Karpas-422 (cell line): Measurements from ENCODE around the gene NBEA. TPM values are rescaled to one million over a fixed set of nuclear protein-coding genes. Genes with fewer than 3 reads are reported as not detected.
"Not testable (repeated sequence)": the region's sequence is repeated elsewhere in the genome, so short reads cannot be mapped to it uniquely, and the experiment has no call there.

ENCODE experiments used
- DNase-seq: peaks from one replicate; pipeline ENCODE4 v3.0.0-alpha.2; 2015
- H2AFZ ChIP-seq: fragments of 200-600 bp; sonication (generic); 2 replicates; pipeline ENCODE4 v1.6.1; 2014; ENCODE audit warnings: antibody characterized with exemption, low read length, mixed read lengths
- H3K27ac ChIP-seq: fragments of 200-600 bp; sonication (generic); 2 replicates; pipeline ENCODE4 v1.5.1; 2014; ENCODE audit warnings: mild to moderate bottlenecking, low read length, moderate library complexity
- H3K27me3 ChIP-seq: fragments of 200-600 bp; sonication (generic); 2 replicates; pipeline ENCODE4 v1.6.1; 2014; ENCODE audit warnings: low read length, mixed read lengths
- H3K36me3 ChIP-seq: fragments of 200-600 bp; sonication (generic); 2 replicates; pipeline ENCODE4 v1.6.1; 2014; ENCODE audit warnings: low read length, mixed read lengths; ENCODE audit not compliant: insufficient read depth
- H3K4me1 ChIP-seq: fragments of 200-600 bp; sonication (generic); 2 replicates; pipeline ENCODE4 v1.6.1; 2014; ENCODE audit warnings: mild to moderate bottlenecking, low read length, mixed read lengths
- H3K4me2 ChIP-seq: fragments of 200-600 bp; sonication (generic); 2 replicates; pipeline ENCODE4 v1.6.1; 2014; ENCODE audit warnings: low read length, low read depth, mild to moderate bottlenecking; ENCODE audit not compliant: poor library complexity, severe bottlenecking
- H3K4me3 ChIP-seq: fragments of 200-600 bp; sonication (generic); 2 replicates; pipeline ENCODE4 v1.5.1; 2014; ENCODE audit warnings: mild to moderate bottlenecking, antibody characterized with exemption, low read length, mixed read lengths
- H3K79me2 ChIP-seq: fragments of 200-600 bp; sonication (generic); 2 replicates; pipeline ENCODE4 v1.6.1; 2014; ENCODE audit warnings: mild to moderate bottlenecking, low read length, mixed read lengths
- H3K9ac ChIP-seq: fragments of 200-600 bp; sonication (generic); 2 replicates; pipeline ENCODE4 v1.6.0; 2014; ENCODE audit warnings: low read length
- H3K9me2 ChIP-seq: fragments of 200-600 bp; sonication (generic), shearing (Covaris generic); replicated peaks from 2 replicates; pipeline ENCODE4 v1.6.0; 2014; ENCODE audit warnings: mild to moderate bottlenecking, low read length, moderate library complexity; ENCODE audit not compliant: insufficient read depth
- H3K9me3 ChIP-seq: fragments of 300-700, 200-600 bp; sonication (generic); 2 replicates; pipeline ENCODE4 v1.6.1; 2014; ENCODE audit warnings: low read length, mixed read lengths
- H4K20me1 ChIP-seq: fragments of 200-600 bp; sonication (generic); 2 replicates; pipeline ENCODE4 v1.6.1; 2014; ENCODE audit warnings: mild to moderate bottlenecking, antibody characterized with exemption, low read length, low read depth; ENCODE audit not compliant: insufficient read depth
- total RNA-seq: library from RNA; depleted of rRNA; stranded (reverse); fragments of >200 nt; shearing (Covaris generic); gene quantifications from 2 replicates; pipeline ENCODE4 v1.2.3, GENCODE V29; 2014; ENCODE audit warnings: low replicate concordance

Gene NBEA
- total RNA-seq, 1 experiment from 2014 or later = 4.0 TPM

DNA sequence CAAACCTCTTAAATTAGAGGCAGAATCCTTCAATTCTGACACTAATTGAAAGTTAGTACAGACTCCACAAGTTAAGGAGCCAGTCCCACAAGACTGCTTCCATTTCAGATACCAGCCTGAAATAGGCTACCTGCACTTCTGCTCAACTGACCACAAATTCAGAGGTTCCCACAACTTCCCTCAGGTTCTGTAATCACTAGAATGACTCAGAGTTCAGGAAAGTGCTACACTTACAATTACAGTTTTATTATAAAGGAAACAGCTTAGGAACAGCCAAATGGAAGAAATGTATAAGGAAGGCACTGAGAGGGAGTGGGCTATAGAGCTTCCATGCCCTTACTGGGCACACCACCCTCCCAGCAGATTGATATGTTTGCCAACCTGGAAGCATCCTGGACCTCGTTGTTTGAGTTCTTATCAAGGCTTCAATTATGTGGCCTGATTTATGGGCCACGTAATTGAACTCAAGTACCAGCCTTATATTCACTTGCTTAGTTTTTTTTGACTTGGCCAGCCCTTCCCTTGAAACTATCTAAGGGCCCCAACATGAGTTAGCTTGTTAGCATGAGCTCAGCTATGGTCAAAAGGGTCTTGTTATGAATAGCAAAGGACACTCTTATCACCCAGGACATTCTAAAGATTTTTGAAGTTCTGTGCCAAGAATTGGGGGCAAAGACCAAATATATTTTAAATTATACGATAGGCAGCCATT lies 25.9 kb downstream of the NBEA start:
- Histone ChIP-seq H3K4me1 (peaks cover 2% of the 10 kb centered on the region; the same call in 1 of the 2 replicates), H3K36me3 (no peaks in the 10 kb centered on the region), H4K20me1 (no peaks in the 10 kb centered on the region), H3K27ac (no peak overlapping the region), H3K4me2 (no peak overlapping the region), H3K27me3 (no peaks in the 10 kb centered on the region), H3K9me2 (no peaks in the 10 kb centered on the region), H3K9ac (no peak overlapping the region), H3K79me2 (no peaks in the 10 kb centered on the region), H3K9me3 (peaks cover 8% of the 10 kb centered on the region; the same call in 1 of the 2 replicates), H2AFZ (no peak overlapping the region), H3K4me3 (no peak overlapping the region)
- DNase-seq = no peak

DNA sequence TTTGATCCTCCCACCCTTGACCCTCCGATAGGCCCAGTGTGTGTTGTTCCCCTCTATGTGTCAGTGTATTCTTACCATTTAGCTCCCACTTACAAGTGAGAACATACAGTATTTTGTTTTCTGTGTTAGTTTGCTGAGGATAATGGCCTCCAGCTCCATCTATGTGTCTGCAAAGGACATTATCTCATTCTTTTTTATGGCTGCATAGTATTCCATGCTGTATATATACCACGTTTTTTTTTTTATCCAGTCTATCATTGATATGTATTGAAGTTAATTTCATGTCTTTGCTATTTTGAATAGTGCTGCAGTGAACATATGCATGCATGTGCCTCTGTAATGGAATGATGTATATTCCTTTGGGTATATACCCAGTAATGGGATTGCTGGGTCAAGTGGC lies 27.5 kb downstream of the NBEA start:
- H3K36me3 ChIP-seq, H3K27ac ChIP-seq, H4K20me1 ChIP-seq, H3K4me3 ChIP-seq, DNase-seq, H3K4me1 ChIP-seq, H3K9me3 ChIP-seq, H3K79me2 ChIP-seq, H3K4me2 ChIP-seq, H3K9ac ChIP-seq, H3K9me2 ChIP-seq, H2AFZ ChIP-seq, H3K27me3 ChIP-seq: not testable (repeated sequence)

DNA sequence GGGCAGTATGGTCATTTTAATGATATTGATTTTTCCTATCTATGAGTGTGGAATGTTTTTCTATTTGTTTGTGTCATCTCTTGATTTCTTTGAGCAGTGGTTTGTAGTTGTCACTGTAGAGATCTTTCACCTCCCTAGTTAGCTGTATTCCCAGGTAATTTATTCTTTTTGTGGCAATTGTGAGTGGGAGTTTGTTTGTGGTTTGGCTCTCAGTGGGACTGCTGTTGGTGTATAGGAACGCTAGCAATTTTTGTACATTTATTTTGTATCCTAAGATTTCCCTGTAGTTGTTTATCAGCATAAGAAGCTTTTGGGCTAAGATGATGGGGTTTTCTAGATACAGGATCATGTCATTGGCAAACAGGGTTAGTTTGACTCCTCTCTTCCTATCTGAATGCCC lies 28.9 kb downstream of the NBEA start:
- no peaks in the 10 kb centered on the region for H4K20me1 ChIP-seq
- no peak overlapping the region for H3K4me3 ChIP-seq
- H3K9me3 ChIP-seq = peaks cover 8% of the 10 kb centered on the region; the same call in 1 of the 2 replicates
- H3K79me2 ChIP-seq = no peaks in the 10 kb centered on the region
- H3K4me1 ChIP-seq = peaks cover 2% of the 10 kb centered on the region; the same call in 1 of the 2 replicates
- no peaks in the 10 kb centered on the region for H3K36me3 ChIP-seq
- no peak overlapping the region for H3K9ac ChIP-seq
- H3K27me3 ChIP-seq = no peaks in the 10 kb centered on the region
- no peak overlapping the region for H2AFZ ChIP-seq
- H3K4me2 ChIP-seq = no peak overlapping the region
- no peaks in the 10 kb centered on the region for H3K9me2 ChIP-seq
- H3K27ac ChIP-seq = no peak overlapping the region
- DNase-seq = no peak

DNA sequence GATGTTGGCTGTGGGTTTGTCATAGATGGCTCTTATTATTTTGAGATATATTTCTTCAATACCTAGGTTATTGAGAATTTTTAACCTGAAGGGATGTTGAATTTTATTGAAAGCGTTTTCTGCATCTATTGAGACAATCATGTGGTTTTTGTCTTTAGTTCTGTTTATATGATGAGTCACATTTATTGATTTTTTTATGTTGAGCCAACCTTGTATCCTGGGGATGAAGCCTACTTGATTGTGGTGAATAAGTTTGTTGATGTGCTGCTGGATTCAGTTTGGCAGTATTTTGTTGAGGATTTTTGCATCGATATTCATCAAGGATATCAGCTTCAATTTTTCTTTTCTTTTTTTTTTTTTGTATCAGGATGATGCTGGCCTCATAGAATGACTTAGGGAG lies 29.4 kb downstream of the NBEA start:
- DNase-seq = no peak
- H3K4me2 ChIP-seq = no peak overlapping the region
- no peaks in the 10 kb centered on the region for H3K9me2 ChIP-seq
- H4K20me1 ChIP-seq = no peaks in the 10 kb centered on the region
- H3K36me3 ChIP-seq = no peaks in the 10 kb centered on the region
- H3K4me3 ChIP-seq = no peak overlapping the region
- H3K79me2 ChIP-seq = no peaks in the 10 kb centered on the region
- no peak overlapping the region for H2AFZ ChIP-seq
- H3K27me3 ChIP-seq = no peaks in the 10 kb centered on the region
- H3K9me3 ChIP-seq = peaks cover 8% of the 10 kb centered on the region; the same call in 1 of the 2 replicates
- peaks cover 2% of the 10 kb centered on the region; the same call in 1 of the 2 replicates for H3K4me1 ChIP-seq
- no peak overlapping the region for H3K9ac ChIP-seq
- no peak overlapping the region for H3K27ac ChIP-seq

DNA sequence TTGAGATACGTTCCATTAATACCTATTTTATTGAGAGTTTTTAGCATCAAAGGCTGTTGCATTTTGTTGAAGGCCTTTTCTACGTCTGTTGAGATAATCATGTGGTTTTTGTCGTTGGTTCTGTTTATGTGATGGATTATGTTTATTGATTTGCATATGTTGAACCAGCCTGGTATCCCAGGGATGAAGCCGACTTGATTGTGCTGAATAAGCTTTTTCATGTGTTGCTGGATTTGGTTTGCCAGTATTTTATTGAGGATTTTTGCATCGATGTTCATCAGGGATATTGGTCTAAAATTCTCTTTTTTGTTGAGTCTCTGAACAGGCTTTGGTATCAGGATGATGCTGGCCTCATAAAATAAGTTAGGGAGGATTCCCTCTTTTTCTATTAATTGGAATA lies 43.1 kb downstream of the NBEA start:
- H2AFZ ChIP-seq = not testable (repeated sequence)

DNA sequence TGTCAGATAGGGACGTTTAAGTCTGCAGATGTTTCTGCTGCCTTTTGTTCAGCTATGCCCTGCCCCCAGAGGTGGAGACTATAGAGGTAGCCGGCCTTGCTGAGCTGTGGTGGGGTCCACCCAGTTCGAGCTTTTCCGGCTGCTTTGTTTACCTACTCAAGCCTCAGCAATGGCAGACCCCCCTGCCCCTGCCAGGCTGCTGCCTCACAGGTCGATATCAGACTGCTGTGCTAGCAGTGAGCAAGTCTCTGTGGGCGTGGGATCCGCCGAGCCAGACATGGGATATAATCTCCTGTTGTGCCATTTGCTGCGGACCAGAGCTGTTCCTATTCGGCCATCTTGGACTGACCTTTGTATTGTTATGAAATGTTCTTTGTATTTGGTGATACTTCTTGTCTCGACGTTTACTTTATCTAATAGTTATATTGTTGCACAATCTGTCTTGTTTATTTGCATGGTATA lies 46.3 kb downstream of the NBEA start:
- H3K9ac ChIP-seq = no peak overlapping the region
- no peaks in the 10 kb centered on the region for H3K4me1 ChIP-seq
- no peak overlapping the region for H2AFZ ChIP-seq
- H3K9me2 ChIP-seq = no peaks in the 10 kb centered on the region
- no peaks in the 10 kb centered on the region; the same call in 1 of the 2 replicates for H3K9me3 ChIP-seq
- H4K20me1 ChIP-seq = no peaks in the 10 kb centered on the region
- no peak overlapping the region for H3K4me3 ChIP-seq
- H3K79me2 ChIP-seq = no peaks in the 10 kb centered on the region
- no peaks in the 10 kb centered on the region; the same call in 1 of the 2 replicates for H3K36me3 ChIP-seq
- DNase-seq = no peak
- H3K4me2 ChIP-seq = no peak overlapping the region
- no peaks in the 10 kb centered on the region for H3K27me3 ChIP-seq
- no peak overlapping the region for H3K27ac ChIP-seq

More for the DNA sequence above, 43.1 kb downstream of the NBEA start:
- H3K9me3 ChIP-seq, H3K4me2 ChIP-seq, H3K27ac ChIP-seq, H3K4me1 ChIP-seq, H3K79me2 ChIP-seq, H3K4me3 ChIP-seq, H4K20me1 ChIP-seq, H3K36me3 ChIP-seq, H3K9me2 ChIP-seq, DNase-seq, H3K9ac ChIP-seq, H3K27me3 ChIP-seq: not testable (repeated sequence)

DNA sequence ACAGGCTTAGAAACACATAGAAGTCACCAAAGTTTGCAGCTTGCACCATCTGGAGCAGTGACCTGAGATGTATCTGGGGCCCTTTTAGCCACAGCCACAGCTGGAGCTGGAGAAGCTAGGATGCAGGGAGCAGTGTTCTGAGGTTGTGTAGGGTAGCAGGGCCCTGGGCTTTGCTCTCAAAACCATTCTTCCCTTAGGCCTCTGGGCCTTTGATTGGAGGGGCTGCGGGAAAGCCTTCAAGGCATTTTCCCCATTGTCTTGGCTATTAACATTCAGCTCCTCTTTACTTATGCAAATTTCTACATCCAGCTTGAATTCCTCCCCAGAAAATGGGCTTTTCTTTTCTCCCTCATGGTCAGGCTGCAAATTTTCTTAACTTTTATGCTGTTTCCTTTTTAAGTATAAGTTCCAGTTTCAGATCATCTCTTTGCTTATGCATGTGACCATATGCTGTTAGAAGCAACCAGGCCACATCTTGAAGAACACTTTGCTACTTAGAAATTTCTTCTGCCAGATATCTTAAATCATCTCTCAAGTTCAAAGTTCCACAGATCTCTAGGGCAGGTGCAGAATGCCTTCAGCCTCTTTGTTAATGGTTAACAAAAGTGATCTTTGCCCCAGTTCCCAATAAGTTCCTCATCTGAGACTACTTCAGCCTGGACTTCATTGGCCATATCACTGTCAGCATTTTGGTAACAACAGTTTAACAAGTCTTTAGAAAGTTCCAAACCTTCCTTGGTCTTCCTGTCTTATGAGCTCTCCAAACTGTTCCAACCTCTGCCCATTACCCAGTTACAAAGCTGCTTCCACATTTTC lies 48.5 kb downstream of the NBEA start:
- Histone ChIP-seq H3K79me2 (no peaks in the 10 kb centered on the region), H3K4me1 (no peaks in the 10 kb centered on the region), H3K9ac (no peak overlapping the region), H3K9me3 (no peaks in the 10 kb centered on the region; the same call in 1 of the 2 replicates), H3K27ac (no peak overlapping the region), H3K4me3 (no peak overlapping the region), H3K27me3 (no peaks in the 10 kb centered on the region), H2AFZ (no peak overlapping the region), H4K20me1 (no peaks in the 10 kb centered on the region), H3K4me2 (no peak overlapping the region), H3K36me3 (no peaks in the 10 kb centered on the region; the same call in 1 of the 2 replicates), H3K9me2 (no peaks in the 10 kb centered on the region)
- no peak for DNase-seq

DNA sequence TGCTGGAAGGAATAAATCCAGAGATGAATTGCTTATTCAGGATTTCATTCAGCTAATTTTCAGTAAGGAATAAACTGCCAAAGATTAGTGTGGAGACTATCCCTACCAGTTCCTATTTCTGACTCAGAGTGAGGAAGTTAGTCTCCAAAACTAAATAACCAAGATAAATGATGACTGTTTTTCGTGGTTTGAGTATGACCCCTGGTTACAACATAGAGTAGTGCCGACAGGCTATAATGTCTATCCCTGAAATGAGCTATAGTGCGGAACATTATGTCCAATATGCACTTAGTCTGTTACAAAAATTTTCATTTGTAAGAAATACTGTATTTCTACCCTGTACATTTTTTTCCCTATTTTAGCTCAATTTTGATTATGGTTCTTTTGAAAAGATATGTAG lies 51.4 kb downstream of the NBEA start:
- peaks cover 3% of the 10 kb centered on the region; the same call in 1 of the 2 replicates for H3K9me2 ChIP-seq
- no peaks in the 10 kb centered on the region for H3K79me2 ChIP-seq
- no peak overlapping the region for H3K4me2 ChIP-seq
- no peaks in the 10 kb centered on the region for H3K27me3 ChIP-seq
- no peaks in the 10 kb centered on the region; the same call in 1 of the 2 replicates for H3K9me3 ChIP-seq
- no peak for DNase-seq
- H2AFZ ChIP-seq = no peak overlapping the region
- no peak overlapping the region for H3K27ac ChIP-seq
- no peak overlapping the region for H3K9ac ChIP-seq
- no peaks in the 10 kb centered on the region; the same call in 1 of the 2 replicates for H3K36me3 ChIP-seq
- no peaks in the 10 kb centered on the region for H3K4me1 ChIP-seq
- H4K20me1 ChIP-seq = no peaks in the 10 kb centered on the region
- no peak overlapping the region for H3K4me3 ChIP-seq
